WTC11 (cell line): ENCODE measurements around the gene JSRP1. TPM values are rescaled to one million over a fixed set of nuclear protein-coding genes. Genes with fewer than 3 reads are reported as not detected.

Experiments
- ATAC-seq: fragments of 200-7000 bp; cut with Tn5 transposase; 2 replicates; pipeline ENCODE4 v1.10.0; 2021; ENCODE audit warnings: mild to moderate bottlenecking, moderate library complexity
- CTCF ChIA-PET: fragments of 300-600 bp; sonication (Branson Sonifier 250); formaldehyde crosslinking; loops from one replicate; lab custom pipeline; 2021; ENCODE audit warnings: antibody characterized with exemption; lab: Charles Lee
- POLR2A ChIA-PET: fragments of 350-600 bp; sonication (Branson Sonifier 250); formaldehyde crosslinking; loops from one replicate; lab custom pipeline; 2021; ENCODE audit warnings: antibody characterized with exemption; lab: Charles Lee
- DNase-seq: peaks from one replicate; pipeline ENCODE4 v3.0.0; 2021; ENCODE audit warnings: low spot score
- H3K27ac Mint-ChIP-seq: 2 replicates; pipeline ENCODE4 v1.8.0; 2021; ENCODE audit warnings: mixed read lengths
- H3K27me3 Mint-ChIP-seq: 2 replicates; pipeline ENCODE4 v1.8.0; 2021; ENCODE audit warnings: low read depth, mild to moderate bottlenecking, moderate library complexity, mixed read lengths
- H3K36me3 Mint-ChIP-seq: 2 replicates; pipeline ENCODE4 v1.8.0; 2021; ENCODE audit warnings: mixed read lengths
- H3K4me1 Mint-ChIP-seq: 2 replicates; pipeline ENCODE4 v1.8.0; 2022; ENCODE audit warnings: mixed read lengths
- H3K4me3 Mint-ChIP-seq: 2 replicates; pipeline ENCODE4 v1.8.0; 2021; ENCODE audit warnings: mild to moderate bottlenecking, moderate library complexity, mixed read lengths
- H3K9me3 Mint-ChIP-seq: 2 replicates; pipeline ENCODE4 v1.8.0; 2021; ENCODE audit warnings: mixed read lengths
- ATF1 ChIP-seq: sonication (generic); formaldehyde crosslinking; IDR thresholded peaks from 2 replicates; pipeline ENCODE4 v1.8.1; 2023; ENCODE audit warnings: mild to moderate bottlenecking, moderate library complexity, missing genetic modification reagents
- ATF6 ChIP-seq: sonication (generic); formaldehyde crosslinking; IDR thresholded peaks from 2 replicates; pipeline ENCODE4 v1.8.1; 2023; ENCODE audit warnings: mild to moderate bottlenecking, missing genetic modification reagents
- EMX1 ChIP-seq: fragments of 250-450 bp; sonication (Bioruptor Pico); IDR thresholded peaks from 2 replicates; pipeline ENCODE4 v1.8.0; 2021; ENCODE audit warnings: mild to moderate bottlenecking
- ETV6 ChIP-seq: sonication (generic); formaldehyde crosslinking; IDR thresholded peaks from 2 replicates; pipeline ENCODE4 v1.8.1; 2022; ENCODE audit warnings: mild to moderate bottlenecking, missing genetic modification reagents
- FOXP4 ChIP-seq: sonication (generic); formaldehyde crosslinking; IDR thresholded peaks from 2 replicates; pipeline ENCODE4 v1.8.0; 2022; ENCODE audit warnings: mild to moderate bottlenecking, missing genetic modification reagents
- JAZF1 ChIP-seq: fragments of 250-450 bp; sonication (Bioruptor Pico); IDR thresholded peaks from 2 replicates; pipeline ENCODE4 v1.9.0; 2021; ENCODE audit warnings: moderate library complexity, mild to moderate bottlenecking, inconsistent platforms
- NFYB ChIP-seq: sonication (generic); formaldehyde crosslinking; conservative IDR thresholded peaks from 2 replicates; pipeline ENCODE4 v1.8.0; 2022; ENCODE audit warnings: low read depth, missing genetic modification reagents
- RELA ChIP-seq: sonication (generic); formaldehyde crosslinking; IDR thresholded peaks from 2 replicates; pipeline ENCODE4 v1.8.1; 2022; ENCODE audit warnings: missing genetic modification reagents, mild to moderate bottlenecking, borderline replicate concordance
- SP1 ChIP-seq: sonication (generic); formaldehyde crosslinking; conservative IDR thresholded peaks from 2 replicates; pipeline ENCODE4 v1.8.1; 2022; ENCODE audit warnings: missing genetic modification reagents
- TEAD1 ChIP-seq: sonication (generic); formaldehyde crosslinking; IDR thresholded peaks from 2 replicates; pipeline ENCODE4 v1.8.0; 2022; ENCODE audit warnings: mild to moderate bottlenecking, missing genetic modification reagents
- ZNF219 ChIP-seq: sonication (generic); formaldehyde crosslinking; IDR thresholded peaks from 2 replicates; pipeline ENCODE4 v1.8.0; 2023; ENCODE audit warnings: missing genetic modification reagents, mild to moderate bottlenecking, borderline replicate concordance
- ZNF396 ChIP-seq: fragments of 250-450 bp; sonication (Bioruptor Pico); IDR thresholded peaks from 2 replicates; pipeline ENCODE4 v1.8.0; 2021; ENCODE audit warnings: mild to moderate bottlenecking, moderate library complexity, borderline replicate concordance
- ZNF416 ChIP-seq: fragments of 250-450 bp; sonication (Bioruptor Pico); IDR thresholded peaks from 2 replicates; pipeline ENCODE4 v1.9.0; 2021; ENCODE audit warnings: mild to moderate bottlenecking, inconsistent platforms
- ZNF512 ChIP-seq: sonication (generic); formaldehyde crosslinking; IDR thresholded peaks from 2 replicates; pipeline ENCODE4 v1.8.1; 2022; ENCODE audit warnings: missing genetic modification reagents, borderline replicate concordance
- total RNA-seq: library from RNA; stranded (reverse); gene quantifications from 3 replicates; pipeline ENCODE4 v1.2.3, GENCODE V29; 2021

The JSRP1 gene
- total RNA-seq, 1 experiment from 2014 or later = 0.33 TPM

- Mint-ChIP-seq H3K4me1 (peaks cover 38% of the 10 kb centered on the region), H3K4me3 (peak overlapping the region; percentile 93), H3K27me3 (peaks cover 5% of the 10 kb centered on the region; the same call in 1 of the 2 replicates), H3K36me3 (peaks cover 30% of the 10 kb centered on the region)
- ChIA-PET CTCF (interaction anchor here (1.0 to 4.7 kb wide), 5 partner anchors 10 to 85 kb away, joined by 3 to 65 read pairs (median 21); partner anchors contain the start of gene AMH), POLR2A (no interaction called here)
- no peak for ATAC-seq
- TF ChIP-seq ATF6 (CRISPR knock-in tag) (no peak), ZNF219 (CRISPR knock-in tag) (no peak), ZNF416 (CRISPR knock-in tag) (no peak)
- TF ChIP-seq, all 79 proteins: peak for 0
- DNase-seq = no peak
- Mint-ChIP-seq H3K9me3 (no peaks in the 10 kb centered on the region), H3K27ac (peak overlapping the region; percentile 91)
Observed at GRCh38 chr19:2240881-2241760, 15.1 kb downstream of the JSRP1 start.

GRCh38 chr19:2239771-2240770, 16.1 kb downstream of the JSRP1 start:
- Mint-ChIP-seq H3K27ac (peak overlapping the region; percentile 91), H3K4me1 (peaks cover 40% of the 10 kb centered on the region), H3K36me3 (peaks cover 24% of the 10 kb centered on the region), H3K27me3 (peaks cover 5% of the 10 kb centered on the region; the same call in 1 of the 2 replicates), H3K9me3 (no peaks in the 10 kb centered on the region), H3K4me3 (peak overlapping the region; percentile 93)
- no peak for TF ChIP-seq TEAD1 (CRISPR knock-in tag)
- TF ChIP-seq ATF1 (CRISPR knock-in tag) = no peak
- TF ChIP-seq JAZF1 (CRISPR knock-in tag) = no peak
- no peak for TF ChIP-seq NFYB (CRISPR knock-in tag)
- no peak for TF ChIP-seq EMX1
- no peak for TF ChIP-seq RELA (CRISPR knock-in tag)
- no peak for TF ChIP-seq ZNF512
- no peak for TF ChIP-seq FOXP4
- no peak for TF ChIP-seq SP1
- TF ChIP-seq ETV6 (CRISPR knock-in tag) = no peak
- TF ChIP-seq ZNF396 (CRISPR knock-in tag) = no peak
- ATAC-seq (no peak), DNase-seq (no peak)
- ChIA-PET CTCF (interaction anchor here (0.6 to 4.7 kb wide), 11 partner anchors 11 to 996 kb away, joined by 3 to 65 read pairs (median 7); partner anchors contain the start of gene AMH), POLR2A (interaction anchor here (0.7 to 1.5 kb wide), 4 partner anchors 13 to 76 kb away, joined by 3 to 4 read pairs (median 4); no protein-coding TSS in a partner anchor)
